GM23248 (cell line): ENCODE measurements around the gene ACIN1. TPM values are rescaled to one million over a fixed set of nuclear protein-coding genes. Genes with fewer than 3 reads are reported as not detected.

Experiments used
- DNase-seq: peaks from one replicate; pipeline ENCODE4 v3.0.0-alpha.2; 2015
- H2AFZ ChIP-seq: fragments of 200-600 bp; sonication (generic); 2 replicates; pipeline ENCODE4 v1.6.1; 2016; ENCODE audit warnings: antibody characterized with exemption
- H3F3A ChIP-seq: fragments of 200-600 bp; sonication (generic); 2 replicates; pipeline ENCODE4 v1.6.1; 2016; ENCODE audit warnings: mild to moderate bottlenecking, antibody characterized with exemption, mixed run types; ENCODE audit not compliant: insufficient read depth
- H3K27ac ChIP-seq: fragments of 200-600 bp; sonication (generic); 2 replicates; pipeline ENCODE4 v1.5.1; 2016; ENCODE audit warnings: mild to moderate bottlenecking
- H3K27me3 ChIP-seq: fragments of 200-600 bp; sonication (generic); replicated peaks from 2 replicates; pipeline ENCODE4 v1.6.1; 2016; ENCODE audit warnings: mild to moderate bottlenecking; ENCODE audit not compliant: insufficient read depth
- H3K36me3 ChIP-seq: fragments of 200-600 bp; sonication (generic); 2 replicates; pipeline ENCODE4 v1.6.1; 2016; ENCODE audit warnings: low read depth, mild to moderate bottlenecking
- H3K4me1 ChIP-seq: fragments of 200-600 bp; sonication (generic); 2 replicates; pipeline ENCODE4 v1.6.1; 2016; ENCODE audit warnings: mild to moderate bottlenecking; ENCODE audit not compliant: insufficient read depth
- H3K4me2 ChIP-seq: fragments of 200-600 bp; sonication (generic); one replicate; pipeline ENCODE4 v1.6.1; 2016; ENCODE audit warnings: mild to moderate bottlenecking; ENCODE audit not compliant: unreplicated experiment
- H3K4me3 ChIP-seq: fragments of 200-600 bp; sonication (generic); 2 replicates; pipeline ENCODE4 v1.5.1; 2016; ENCODE audit warnings: mild to moderate bottlenecking
- H3K79me2 ChIP-seq: fragments of 200-600 bp; sonication (generic); 2 replicates; pipeline ENCODE4 v1.6.1; 2016; ENCODE audit warnings: mild to moderate bottlenecking; ENCODE audit not compliant: insufficient read depth
- H3K9ac ChIP-seq: fragments of 200-600 bp; sonication (generic); 2 replicates; pipeline ENCODE4 v1.6.1; 2016; ENCODE audit warnings: mild to moderate bottlenecking
- H3K9me2 ChIP-seq: fragments of 200-600 bp; sonication (generic); 2 replicates; pipeline ENCODE4 v1.6.1; 2016; ENCODE audit warnings: mixed run types, mild to moderate bottlenecking, moderate library complexity; ENCODE audit not compliant: insufficient read depth
- H3K9me3 ChIP-seq: fragments of 200-600 bp; sonication (generic); one replicate; pipeline ENCODE4 v1.6.1; 2017; ENCODE audit warnings: low read depth
- H4K20me1 ChIP-seq: fragments of 200-600 bp; sonication (generic); 2 replicates; pipeline ENCODE4 v1.6.0; 2016; ENCODE audit not compliant: insufficient read depth
- EZH2 ChIP-seq: fragments of 200-600 bp; sonication (generic); IDR thresholded peaks from 2 replicates; pipeline ENCODE4 v1.6.1; 2018; ENCODE audit warnings: antibody characterized with exemption, mild to moderate bottlenecking; ENCODE audit not compliant: insufficient read depth, poor library complexity, severe bottlenecking
- EZH2phosphoT487 ChIP-seq: fragments of 200-600 bp; sonication (generic); IDR thresholded peaks from 2 replicates; pipeline ENCODE4 v1.6.1; 2018; ENCODE audit warnings: antibody characterized with exemption, moderate library complexity, mild to moderate bottlenecking, low read depth; ENCODE audit not compliant: insufficient read depth
- WGBS, 2 experiments: methylation state at CpG; one replicate each; pipeline ENCODE4 v1.1.6; 2015 to 2017; ENCODE audit warnings: low lambda C conversion rate in 2 of 2, low coverage in 1 of 2; ENCODE audit errors: missing lambda C conversion rate in 2 of 2; 5-methylcytosine and 5-hydroxymethylcytosine counted together
- in situ Hi-C: fragments of 300-500 bp; cut with MboI; formaldehyde crosslinking; loops from 2 replicates; pipeline ENCODE4 v1.15.0; 2020
- polyA plus RNA-seq: library from polyadenylated mRNA; unstranded; fragments of >200 nt; fragmentation: Nextera tagmentation; extraction: Ambion mirVana; gene quantifications from 2 replicates; pipeline ENCODE4 v1.2.1, GENCODE V29; 2016
- total RNA-seq: library from RNA; depleted of rRNA; stranded (reverse); fragments of >200 nt; shearing (Covaris generic); gene quantifications from 2 replicates; pipeline ENCODE4 v1.2.3, GENCODE V29; 2014

The ACIN1 gene
- total and polyA plus RNA-seq, 2 experiments from 2014 or later = 35.5 to 63.7 TPM

DNA sequence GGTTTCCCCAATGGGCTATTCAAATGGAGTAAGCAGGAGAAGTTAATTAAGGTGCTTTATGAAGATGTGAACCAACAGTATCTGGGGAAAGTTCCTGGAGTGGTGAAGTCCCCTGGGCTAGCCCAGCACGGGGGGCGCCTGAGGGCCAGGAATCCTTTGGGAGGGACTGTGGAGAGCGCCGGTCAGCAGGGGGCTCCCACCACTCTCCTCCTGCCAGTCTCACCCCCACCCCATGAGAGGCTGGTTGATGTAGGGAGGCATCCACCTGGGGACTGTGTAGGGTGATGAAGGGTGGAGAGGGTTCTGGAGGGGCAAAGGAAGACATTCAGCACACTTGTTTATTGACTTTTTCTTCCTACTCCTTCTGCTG is 19.7 kb upstream of the ACIN1 start:
- no peaks in the 10 kb centered on the region for H3K79me2 ChIP-seq
- H4K20me1 ChIP-seq = no peaks in the 10 kb centered on the region
- H3K4me1 ChIP-seq = peaks cover 33% of the 10 kb centered on the region
- H3F3A ChIP-seq = peaks cover 9% of the 10 kb centered on the region; the same call in 1 of the 2 replicates
- peak overlapping the region; percentile 60 for H3K4me2 ChIP-seq
- WGBS, 2 experiments = 68 to 69% methylated on average over 4 of the region's 4 CpGs
- H3K27ac ChIP-seq = peak overlapping the region; percentile 83
- no peak for DNase-seq
- no peak for TF ChIP-seq EZH2phosphoT487
- no peak for TF ChIP-seq EZH2
- in situ Hi-C loops = no loop called here
- peak overlapping the region; percentile 38; the same call in 1 of the 2 replicates for H3K9ac ChIP-seq
- H3K9me3 ChIP-seq = no peaks in the 10 kb centered on the region
- no peak overlapping the region for H2AFZ ChIP-seq
- H3K9me2 ChIP-seq = no peaks in the 10 kb centered on the region
- H3K27me3 ChIP-seq = no peaks in the 10 kb centered on the region
- H3K36me3 ChIP-seq = no peaks in the 10 kb centered on the region
- no peak overlapping the region for H3K4me3 ChIP-seq

DNA sequence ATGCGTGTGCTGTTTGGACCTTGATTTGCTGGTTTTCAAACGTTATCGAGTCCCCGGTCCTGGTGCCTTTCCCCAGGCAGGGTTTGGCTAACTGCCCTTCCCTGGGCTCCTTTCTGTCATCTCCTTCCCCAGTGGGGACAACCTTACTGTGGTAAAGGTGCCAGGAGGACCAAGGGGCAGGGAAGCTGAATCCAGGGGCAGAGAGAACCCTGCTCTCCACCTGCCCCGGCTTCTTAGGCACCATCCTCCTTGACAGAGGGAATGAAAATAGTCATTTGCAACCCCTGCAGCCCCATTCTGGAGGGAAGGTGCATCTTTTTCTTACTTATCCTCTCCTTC is 19.2 kb upstream of the ACIN1 start:
- no peak for DNase-seq
- Histone ChIP-seq H3K27ac (peak overlapping the region; percentile 83), H3K4me3 (no peak overlapping the region), H3F3A (peaks cover 9% of the 10 kb centered on the region; the same call in 1 of the 2 replicates), H4K20me1 (no peaks in the 10 kb centered on the region), H3K4me1 (peaks cover 33% of the 10 kb centered on the region), H3K9me3 (no peaks in the 10 kb centered on the region), H2AFZ (0 out of 2 replicates have a peak overlapping the region, but pooled peaks have one; percentile 3), H3K4me2 (peak overlapping the region; percentile 60), H3K79me2 (no peaks in the 10 kb centered on the region), H3K9ac (no peak overlapping the region), H3K27me3 (no peaks in the 10 kb centered on the region), H3K9me2 (no peaks in the 10 kb centered on the region), H3K36me3 (no peaks in the 10 kb centered on the region)
- TF ChIP-seq EZH2phosphoT487 (no peak), EZH2 (no peak)
- in situ Hi-C loops = no loop called here
- 84 to 87% methylated on average over 5 of the region's 5 CpGs for WGBS, 2 experiments

DNA sequence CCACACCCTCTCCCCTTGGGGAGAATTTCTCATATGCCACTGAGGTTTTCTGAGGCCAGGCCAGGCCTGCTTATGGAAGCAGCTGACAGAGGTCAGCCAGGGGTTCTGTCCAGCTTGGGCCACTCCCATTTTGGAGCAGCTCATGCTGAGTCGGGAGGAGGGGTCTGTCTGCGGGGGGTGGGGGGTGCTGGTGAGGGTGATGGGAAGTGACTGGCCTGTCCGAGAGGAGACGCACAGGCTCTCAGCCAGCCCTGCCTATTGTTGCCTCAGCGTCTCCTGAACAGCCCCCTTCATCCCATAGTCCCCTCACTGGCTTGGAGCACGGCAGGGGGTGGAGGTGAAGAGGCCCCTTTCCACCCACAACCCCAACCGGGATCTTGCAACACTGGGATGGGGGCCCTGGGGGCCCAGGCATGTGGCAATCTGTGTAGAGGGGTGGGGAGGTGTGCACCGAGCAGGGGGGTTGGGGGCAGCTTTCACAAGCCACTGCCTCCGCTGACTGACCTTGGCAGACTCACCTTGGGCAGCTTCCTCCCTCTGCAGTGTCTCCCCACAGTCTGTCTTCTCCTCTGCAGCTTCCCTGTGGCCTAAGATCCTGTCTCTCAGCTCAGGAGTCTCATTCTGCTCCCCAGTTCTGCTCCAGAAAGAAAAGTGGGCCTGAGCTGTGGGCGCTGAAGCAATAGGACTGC is 18.6 kb upstream of the ACIN1 start:
- Histone ChIP-seq H3K4me3 (no peak overlapping the region), H3K9ac (no peak overlapping the region; the same call in 1 of the 2 replicates), H3K4me1 (peaks cover 33% of the 10 kb centered on the region), H3K36me3 (no peaks in the 10 kb centered on the region), H3K79me2 (no peaks in the 10 kb centered on the region), H3K27me3 (no peaks in the 10 kb centered on the region), H3K27ac (peak overlapping the region; percentile 83; the same call in 1 of the 2 replicates), H4K20me1 (no peaks in the 10 kb centered on the region), H3K9me3 (no peaks in the 10 kb centered on the region), H3F3A (peaks cover 9% of the 10 kb centered on the region), H3K4me2 (peak overlapping the region; percentile 60), H3K9me2 (no peaks in the 10 kb centered on the region), H2AFZ (0 out of 2 replicates have a peak overlapping the region, but pooled peaks have one; percentile 15)
- no peak for TF ChIP-seq EZH2
- TF ChIP-seq EZH2phosphoT487 = no peak
- DNase-seq = peak; percentile 42
- in situ Hi-C loops = no loop called here
- 62 to 67% methylated on average over 10 of the region's 10 CpGs for WGBS, 2 experiments

DNA sequence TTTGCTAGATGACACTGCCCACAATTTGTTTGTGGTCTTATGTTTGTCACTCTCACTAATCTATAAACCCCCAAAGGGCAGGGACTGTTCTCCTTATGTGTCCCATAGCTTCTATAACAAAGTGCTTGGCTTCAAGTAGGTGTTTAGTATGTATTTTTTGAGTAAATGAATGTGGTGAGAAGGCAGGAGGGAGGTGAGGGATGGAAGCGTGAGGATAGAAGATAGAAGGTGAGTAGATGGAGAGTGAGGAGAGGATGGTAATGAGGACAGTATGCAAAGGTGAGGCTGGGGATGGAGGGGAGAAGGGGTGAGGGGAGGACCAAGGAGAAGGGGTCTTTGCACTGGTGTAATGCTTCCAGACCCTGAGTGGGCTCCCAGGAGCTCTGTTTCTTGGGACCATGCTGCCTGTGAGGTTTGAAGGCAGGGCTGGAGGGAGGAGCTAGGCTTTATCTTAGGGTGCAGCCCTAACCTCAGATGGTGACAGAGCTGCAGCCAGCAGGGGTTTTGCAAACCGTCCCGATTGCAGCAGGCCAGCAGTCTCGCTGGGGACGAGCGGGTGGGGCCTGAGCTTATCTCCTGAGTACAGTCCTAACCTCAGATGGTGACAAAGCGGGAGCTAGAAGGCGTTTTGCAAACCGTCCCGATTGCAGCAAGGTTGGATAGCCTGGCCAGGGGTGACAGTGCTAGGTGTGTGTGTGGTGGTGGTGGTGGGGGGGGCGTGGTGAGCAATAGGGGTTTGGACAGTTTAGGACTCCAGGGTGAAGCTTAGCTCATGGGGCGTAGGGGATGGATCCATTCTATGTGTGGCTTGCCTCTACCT is 17.6 kb upstream of the ACIN1 start:
- TF ChIP-seq EZH2phosphoT487 (no peak), EZH2 (no peak)
- Histone ChIP-seq H3K36me3 (no peaks in the 10 kb centered on the region), H3K9me3 (no peaks in the 10 kb centered on the region), H2AFZ (no peak overlapping the region), H3K4me3 (no peak overlapping the region), H3K79me2 (no peaks in the 10 kb centered on the region), H3K9ac (no peak overlapping the region), H4K20me1 (no peaks in the 10 kb centered on the region), H3K27ac (no peak overlapping the region), H3F3A (peaks cover 9% of the 10 kb centered on the region), H3K4me2 (no peak overlapping the region), H3K9me2 (no peaks in the 10 kb centered on the region), H3K27me3 (no peaks in the 10 kb centered on the region), H3K4me1 (peaks cover 33% of the 10 kb centered on the region)
- DNase-seq = peak; percentile 16
- in situ Hi-C loops = no loop called here
- WGBS, 2 experiments = 55 to 61% methylated on average over 12 of the region's 12 CpGs
